H1 (cell line): Measurements from ENCODE around the gene MKLN1. TPM values are rescaled to one million over a fixed set of nuclear protein-coding genes. Genes with fewer than 3 reads are reported as not detected.

Experiments
- HDAC2 ChIP-seq, 2 experiments: fragments of 300-600 bp in 1 of 2; sonication (generic) in 1 of 2; IDR thresholded peaks; 2 replicates each; pipeline ENCODE4 v1.6.1; 2011 to 2012; ENCODE audit warnings: low read depth in 2 of 2, low read length in 2 of 2, mild to moderate bottlenecking in 2 of 2, moderate library complexity in 2 of 2, borderline replicate concordance in 1 of 2, inconsistent platforms in 1 of 2
- NRF1 ChIP-seq: IDR thresholded peaks from 2 replicates; pipeline ENCODE4 v1.6.1; 2011; ENCODE audit warnings: mild to moderate bottlenecking, low read depth, low read length, improper control_type of control experiment
- RBBP5 ChIP-seq: IDR thresholded peaks from 2 replicates; pipeline ENCODE4 v1.7.1; 2012; ENCODE audit warnings: low read depth, mild to moderate bottlenecking, inconsistent platforms, low read length, moderate library complexity, borderline replicate concordance
- polyA plus RNA-seq, 7 experiments: library from polyadenylated mRNA; depleted of rRNA in 3 of 7; stranded (reverse) in 5 of 7; unstranded in 2 of 7; fragments of >200 nt in 5 of 7; fragments of 200-250 nt in 2 of 7; gene quantifications; 1 replicate in 5 of 7; 2 replicates in 1 of 7; 4 replicates in 1 of 7; pipeline versions ENCODE4 v1.2.1 to v1.2.3, GENCODE V29; 2011 to 2013; ENCODE audit warnings: missing spikeins in 2 of 7, mixed read lengths in 2 of 7
- total RNA-seq: library from RNA; stranded (reverse); fragmentation: NEBNext Ultra II Directional; extraction: Animal tissue kit (Norgen Biotek cat#: 25700); gene quantifications from 2 replicates; pipeline ENCODE4 v1.2.1, GENCODE V29; 2021

The MKLN1 gene
- total and polyA plus RNA-seq, 2 of the 8 experiments (the other 6 are each of a cell fraction or from before 2014, with no cell fraction given) = 22.3 to 50.9 TPM

DNA sequence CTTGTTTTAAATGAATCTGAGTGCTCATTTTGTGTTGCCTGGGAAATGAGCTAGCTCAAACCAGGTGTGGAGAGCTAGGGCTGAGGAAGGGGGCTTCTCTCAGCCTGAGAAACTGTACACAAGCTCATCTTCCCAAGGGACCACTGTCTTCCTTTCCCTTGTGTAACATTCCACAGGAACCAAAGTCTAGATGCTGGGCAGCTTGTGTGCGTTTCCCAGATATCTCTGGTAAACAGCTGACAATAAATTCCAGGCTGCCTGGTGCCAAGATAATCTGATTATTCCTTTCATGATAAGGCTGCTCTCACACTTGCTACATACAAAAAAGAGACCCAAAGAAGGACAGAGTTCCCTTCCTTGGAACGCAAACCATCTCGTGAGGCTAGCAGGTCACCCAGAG is 33.1 kb upstream of the MKLN1 start (continued):
- TF ChIP-seq RBBP5 (no peak), HDAC2 (IDR thresholded peaks at IDR 0.05; ENCODE audit: borderline replicate concordance in 1 of 2, low read depth in 2 of 2, low read length in 2 of 2) (no peak), NRF1 (no peak)
